ENCODE data around the gene TMED9.

GRCh38 chr5:177595026-177595585 is 3.1 kb downstream of the TMED9 start:
- TF ChIP-seq, protein P1, sequence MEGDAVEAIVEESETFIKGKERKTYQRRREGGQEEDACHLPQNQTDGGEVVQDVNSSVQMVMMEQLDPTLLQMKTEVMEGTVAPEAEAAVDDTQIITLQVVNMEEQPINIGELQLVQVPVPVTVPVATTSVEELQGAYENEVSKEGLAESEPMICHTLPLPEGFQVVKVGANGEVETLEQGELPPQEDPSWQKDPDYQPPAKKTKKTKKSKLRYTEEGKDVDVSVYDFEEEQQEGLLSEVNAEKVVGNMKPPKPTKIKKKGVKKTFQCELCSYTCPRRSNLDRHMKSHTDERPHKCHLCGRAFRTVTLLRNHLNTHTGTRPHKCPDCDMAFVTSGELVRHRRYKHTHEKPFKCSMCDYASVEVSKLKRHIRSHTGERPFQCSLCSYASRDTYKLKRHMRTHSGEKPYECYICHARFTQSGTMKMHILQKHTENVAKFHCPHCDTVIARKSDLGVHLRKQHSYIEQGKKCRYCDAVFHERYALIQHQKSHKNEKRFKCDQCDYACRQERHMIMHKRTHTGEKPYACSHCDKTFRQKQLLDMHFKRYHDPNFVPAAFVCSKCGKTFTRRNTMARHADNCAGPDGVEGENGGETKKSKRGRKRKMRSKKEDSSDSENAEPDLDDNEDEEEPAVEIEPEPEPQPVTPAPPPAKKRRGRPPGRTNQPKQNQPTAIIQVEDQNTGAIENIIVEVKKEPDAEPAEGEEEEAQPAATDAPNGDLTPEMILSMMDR (optimal IDR thresholded peaks at IDR 0.05 in 1 of 3, IDR thresholded peaks at IDR 0.05 in 1 of 3, conservative IDR thresholded peaks at IDR 0.05 in 1 of 3; ENCODE audit: extremely low read depth in 1 of 3, insufficient read depth in 2 of 3, low read length in 3 of 3): no peak
- no peak for TF ChIP-seq EZH2 (IDR thresholded peaks at IDR 0.05; ENCODE audit: low read length)
